Measurements from ENCODE around the gene MYRFL. TPM values are rescaled to one million over a fixed set of nuclear protein-coding genes. Genes with fewer than 3 reads are reported as not detected.

The MYRFL gene
- total RNA-seq, 6 donors from 2014 or later, result 0.10 to 1.8 (median 0.20) TPM; not detected in 3

- H3K27ac ChIP-seq, result no peak overlapping the region
- DNase-seq (no peak), ATAC-seq (ENCODE audit: low FRiP score in 2 of 2) (no peak)
- H3K27me3 ChIP-seq, result no peaks in the 10 kb centered on the region
- no peaks in the 10 kb centered on the region for H3K9me3 ChIP-seq
- no peak for TF ChIP-seq EP300 (IDR thresholded peaks at IDR 0.05)
- TF ChIP-seq, protein P1, sequence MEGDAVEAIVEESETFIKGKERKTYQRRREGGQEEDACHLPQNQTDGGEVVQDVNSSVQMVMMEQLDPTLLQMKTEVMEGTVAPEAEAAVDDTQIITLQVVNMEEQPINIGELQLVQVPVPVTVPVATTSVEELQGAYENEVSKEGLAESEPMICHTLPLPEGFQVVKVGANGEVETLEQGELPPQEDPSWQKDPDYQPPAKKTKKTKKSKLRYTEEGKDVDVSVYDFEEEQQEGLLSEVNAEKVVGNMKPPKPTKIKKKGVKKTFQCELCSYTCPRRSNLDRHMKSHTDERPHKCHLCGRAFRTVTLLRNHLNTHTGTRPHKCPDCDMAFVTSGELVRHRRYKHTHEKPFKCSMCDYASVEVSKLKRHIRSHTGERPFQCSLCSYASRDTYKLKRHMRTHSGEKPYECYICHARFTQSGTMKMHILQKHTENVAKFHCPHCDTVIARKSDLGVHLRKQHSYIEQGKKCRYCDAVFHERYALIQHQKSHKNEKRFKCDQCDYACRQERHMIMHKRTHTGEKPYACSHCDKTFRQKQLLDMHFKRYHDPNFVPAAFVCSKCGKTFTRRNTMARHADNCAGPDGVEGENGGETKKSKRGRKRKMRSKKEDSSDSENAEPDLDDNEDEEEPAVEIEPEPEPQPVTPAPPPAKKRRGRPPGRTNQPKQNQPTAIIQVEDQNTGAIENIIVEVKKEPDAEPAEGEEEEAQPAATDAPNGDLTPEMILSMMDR (IDR thresholded peaks at IDR 0.05), result no peak
- TF ChIP-seq POLR2AphosphoS5 (IDR thresholded peaks at IDR 0.05), result no peak
- no peak for TF ChIP-seq POLR2A (IDR thresholded peaks at IDR 0.05)
- WGBS, 2 donors, result 38 to 51% methylated on average over 3 of the region's 3 CpGs
- peaks cover 0 to 18% (median 3%) of the 10 kb centered on the region in 4 donors for H3K4me1 ChIP-seq
- H3K36me3 ChIP-seq, result no peaks in the 10 kb centered on the region
- H3K4me3 ChIP-seq, result no peak overlapping the region
These were observed 15.7 kb downstream of the MYRFL start for GRCh38 chr12:69840727-69841126.

DNA sequence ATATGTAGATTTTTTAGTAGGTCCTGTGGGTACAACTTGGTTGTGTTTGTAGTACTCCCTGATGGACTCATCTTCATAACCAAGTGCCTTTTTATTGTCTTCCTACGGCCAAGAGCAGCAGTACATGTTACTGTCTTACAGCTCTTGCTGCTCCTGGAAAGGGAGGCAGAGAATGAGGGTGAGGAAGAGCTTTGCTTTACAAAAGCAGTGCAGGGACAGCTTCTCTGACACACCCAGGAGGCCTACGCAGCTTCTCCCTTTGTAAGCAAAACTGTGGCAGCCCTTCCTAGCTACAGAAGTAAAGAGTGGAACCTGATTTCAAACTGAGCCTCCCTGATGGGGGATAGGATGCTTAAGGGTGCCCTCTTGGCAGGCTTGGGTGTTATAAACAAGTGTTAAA lies 18.6 kb downstream of the MYRFL start:
- Histone ChIP-seq H3K27me3 (no peaks in the 10 kb centered on the region), H3K4me3 (no peak overlapping the region), H3K36me3 (no peaks in the 10 kb centered on the region), H3K4me1 (no peaks in the 10 kb centered on the region), H3K9me3 (no peaks in the 10 kb centered on the region), H3K27ac (no peak overlapping the region)
- DNase-seq (no peak), ATAC-seq (ENCODE audit: low FRiP score in 2 of 2) (no peak)
- TF ChIP-seq POLR2A (IDR thresholded peaks at IDR 0.05), result no peak
- no peak for TF ChIP-seq POLR2AphosphoS5 (IDR thresholded peaks at IDR 0.05)
- TF ChIP-seq, protein P1 (IDR thresholded peaks at IDR 0.05), result no peak
- 71 to 76% methylated on average over 2 of the region's 2 CpGs for WGBS, 2 donors

DNA sequence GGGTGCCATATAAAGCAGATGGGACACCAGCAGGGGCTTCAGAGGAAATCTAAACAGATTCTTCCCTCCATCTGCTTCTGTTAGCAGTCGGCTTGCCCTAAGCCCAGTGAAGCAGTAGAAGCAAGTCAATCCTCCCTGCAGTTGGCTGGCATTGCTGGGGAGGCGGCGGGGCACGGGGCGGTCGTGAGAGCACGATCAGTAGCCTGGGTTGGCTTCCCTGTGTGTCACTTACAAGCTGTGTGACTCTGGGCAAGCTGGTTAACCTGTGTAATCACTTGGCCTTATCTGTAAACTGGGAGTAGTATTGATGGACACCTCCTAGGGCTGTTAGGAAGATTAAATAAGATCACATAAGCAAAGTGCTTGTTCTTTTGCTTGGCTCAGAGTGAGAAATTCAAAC lies 19.4 kb downstream of the MYRFL start:
- no peak for TF ChIP-seq EP300 (IDR thresholded peaks at IDR 0.05)
- TF ChIP-seq, protein P1 (IDR thresholded peaks at IDR 0.05), result no peak
- TF ChIP-seq POLR2AphosphoS5 (IDR thresholded peaks at IDR 0.05), result no peak
- no peak for TF ChIP-seq POLR2A (IDR thresholded peaks at IDR 0.05)
- Histone ChIP-seq H3K27me3 (no peaks in the 10 kb centered on the region), H3K27ac (no peak overlapping the region), H3K4me1 (no peaks in the 10 kb centered on the region), H3K36me3 (no peaks in the 10 kb centered on the region), H3K9me3 (no peaks in the 10 kb centered on the region), H3K4me3 (no peak overlapping the region)
- WGBS, 2 donors, result 91% methylated on average over 7 of the region's 7 CpGs
- no peak for ATAC-seq (ENCODE audit: low FRiP score in 2 of 2)
- peak in 1 of 2 donors; percentile 73 for DNase-seq

GRCh38 chr12:69844836-69845235 lies 19.8 kb downstream of the MYRFL start:
- Histone ChIP-seq H3K27ac (no peak overlapping the region), H3K9me3 (no peaks in the 10 kb centered on the region), H3K4me1 (no peaks in the 10 kb centered on the region), H3K36me3 (no peaks in the 10 kb centered on the region), H3K4me3 (no peak overlapping the region), H3K27me3 (no peaks in the 10 kb centered on the region)
- TF ChIP-seq POLR2A (IDR thresholded peaks at IDR 0.05), result no peak
- no peak for TF ChIP-seq EP300 (IDR thresholded peaks at IDR 0.05)
- TF ChIP-seq POLR2AphosphoS5 (IDR thresholded peaks at IDR 0.05), result no peak
- TF ChIP-seq, protein P1 (IDR thresholded peaks at IDR 0.05), result no peak
- no peak for ATAC-seq (ENCODE audit: low FRiP score in 2 of 2)
- 89 to 90% methylated on average over 4 of the region's 4 CpGs for WGBS, 2 donors
- no peak for DNase-seq

GRCh38 chr12:69846976-69847375 lies 21.9 kb downstream of the MYRFL start:
- no peak for TF ChIP-seq POLR2A (IDR thresholded peaks at IDR 0.05)
- no peak for TF ChIP-seq POLR2AphosphoS5 (IDR thresholded peaks at IDR 0.05)
- no peak for TF ChIP-seq EP300 (IDR thresholded peaks at IDR 0.05)
- TF ChIP-seq, protein P1 (IDR thresholded peaks at IDR 0.05), result no peak
- ATAC-seq (ENCODE audit: low FRiP score in 2 of 2) (no peak), DNase-seq (no peak)
- H3K4me1 ChIP-seq, result no peaks in the 10 kb centered on the region
- no peak overlapping the region for H3K27ac ChIP-seq
- no peaks in the 10 kb centered on the region for H3K9me3 ChIP-seq
- no peaks in the 10 kb centered on the region for H3K36me3 ChIP-seq
- no peak overlapping the region for H3K4me3 ChIP-seq
- no peaks in the 10 kb centered on the region for H3K27me3 ChIP-seq

Data from upper lobe of left lung (tissue), 6 donors.